Nephron (organoid): ENCODE measurements around the gene OR13C8.
"Not testable (repeated sequence)": the region's sequence is repeated elsewhere in the genome, so short reads cannot be mapped to it uniquely, and the experiment has no call there.

ENCODE experiments used
- H3K27ac Mint-ChIP-seq, 3 experiments: 2 replicates each; pipeline ENCODE4 v1.8.0; 2020; ENCODE audit warnings: mixed read lengths in 3 of 3, mild to moderate bottlenecking in 2 of 3, moderate library complexity in 1 of 3
- H3K27me3 Mint-ChIP-seq: 2 replicates; pipeline ENCODE4 v1.8.0; 2021; ENCODE audit warnings: low read depth, mild to moderate bottlenecking, moderate library complexity, mixed read lengths
- H3K36me3 Mint-ChIP-seq: 2 replicates; pipeline ENCODE4 v1.8.0; 2020; ENCODE audit warnings: low read depth, mixed read lengths
- H3K4me1 Mint-ChIP-seq: 2 replicates; pipeline ENCODE4 v1.8.0; 2020; ENCODE audit warnings: mixed read lengths
- H3K4me3 Mint-ChIP-seq, 3 experiments: 2 replicates each; pipeline ENCODE4 v1.8.0; 2020; ENCODE audit warnings: mild to moderate bottlenecking in 3 of 3, mixed read lengths in 3 of 3, moderate library complexity in 2 of 3
- H3K9me3 Mint-ChIP-seq: 2 replicates; pipeline ENCODE4 v1.8.0; 2020; ENCODE audit warnings: mixed read lengths
- CTCF ChIP-seq, 3 experiments: fragments of 200-600 bp; sonication (generic); IDR thresholded peaks; one replicate each; pipeline ENCODE4 v1.5.0; 2021; ENCODE audit warnings: antibody characterized with exemption in 3 of 3; ENCODE audit not compliant: unreplicated experiment in 3 of 3

Gene OR13C8

GRCh38 chr9:104577263-104577662 lies 8.3 kb downstream of the OR13C8 start:
- no peak for TF ChIP-seq CTCF (IDR thresholded peaks at IDR 0.05; ENCODE audit: unreplicated experiment in 3 of 3)
- Mint-ChIP-seq H3K27me3 (no peaks in the 10 kb centered on the region), H3K9me3 (peaks cover 16% of the 10 kb centered on the region), H3K4me3 (no peak overlapping the region), H3K4me1 (no peaks in the 10 kb centered on the region), H3K27ac (no peak overlapping the region), H3K36me3 (no peaks in the 10 kb centered on the region)

- TF ChIP-seq CTCF (IDR thresholded peaks at IDR 0.05; ENCODE audit: unreplicated experiment in 3 of 3): no peak
- H3K27me3 Mint-ChIP-seq: no peaks in the 10 kb centered on the region
- no peaks in the 10 kb centered on the region for H3K4me1 Mint-ChIP-seq
- no peaks in the 10 kb centered on the region for H3K9me3 Mint-ChIP-seq
- no peak overlapping the region for H3K27ac Mint-ChIP-seq
- no peaks in the 10 kb centered on the region for H3K36me3 Mint-ChIP-seq
- no peak overlapping the region for H3K4me3 Mint-ChIP-seq
These were observed 11.6 kb downstream of the OR13C8 start for GRCh38 chr9:104580562-104580961.

- no peaks in the 10 kb centered on the region for H3K4me1 Mint-ChIP-seq
- no peaks in the 10 kb centered on the region for H3K36me3 Mint-ChIP-seq
- no peak overlapping the region for H3K27ac Mint-ChIP-seq
- no peaks in the 10 kb centered on the region for H3K9me3 Mint-ChIP-seq
- no peak for TF ChIP-seq CTCF (IDR thresholded peaks at IDR 0.05; ENCODE audit: unreplicated experiment in 3 of 3)
- H3K27me3 Mint-ChIP-seq: no peaks in the 10 kb centered on the region
- H3K4me3 Mint-ChIP-seq: no peak overlapping the region
These were observed 17.7 kb downstream of the OR13C8 start for GRCh38 chr9:104586496-104587180.

GRCh38 chr9:104589626-104590025 lies 20.7 kb downstream of the OR13C8 start:
- TF ChIP-seq CTCF (IDR thresholded peaks at IDR 0.05; ENCODE audit: unreplicated experiment in 3 of 3): no peak
- Mint-ChIP-seq H3K27ac (no peak overlapping the region), H3K27me3 (no peaks in the 10 kb centered on the region), H3K36me3 (no peaks in the 10 kb centered on the region), H3K4me3 (no peak overlapping the region), H3K4me1 (no peaks in the 10 kb centered on the region), H3K9me3 (peaks cover 7% of the 10 kb centered on the region)

GRCh38 chr9:104598749-104599148 lies 29.8 kb downstream of the OR13C8 start:
- H3K4me3 Mint-ChIP-seq, H3K9me3 Mint-ChIP-seq, H3K27me3 Mint-ChIP-seq, H3K36me3 Mint-ChIP-seq, H3K27ac Mint-ChIP-seq, H3K4me1 Mint-ChIP-seq: not testable (repeated sequence)

- not testable (repeated sequence) for H3K4me1 Mint-ChIP-seq, H3K36me3 Mint-ChIP-seq, H3K27me3 Mint-ChIP-seq, H3K4me3 Mint-ChIP-seq, H3K27ac Mint-ChIP-seq, H3K9me3 Mint-ChIP-seq
These were observed 30.3 kb downstream of the OR13C8 start, which contains the start of gene OR13C5 for GRCh38 chr9:104599313-104599712. TSS of gene OR13C5 (minus strand) at chr9:104599413. CDS start at chr9:104599413, 0 bp downstream.

GRCh38 chr9:104604801-104605200 lies 35.8 kb downstream of the OR13C8 start:
- no peak overlapping the region for H3K27ac Mint-ChIP-seq
- no peak overlapping the region for H3K4me3 Mint-ChIP-seq
- H3K9me3 Mint-ChIP-seq: no peaks in the 10 kb centered on the region
- H3K36me3 Mint-ChIP-seq: no peaks in the 10 kb centered on the region
- no peak for TF ChIP-seq CTCF (IDR thresholded peaks at IDR 0.05; ENCODE audit: unreplicated experiment in 3 of 3)
- H3K27me3 Mint-ChIP-seq: peaks cover 4% of the 10 kb centered on the region
- no peaks in the 10 kb centered on the region for H3K4me1 Mint-ChIP-seq

- H3K36me3 Mint-ChIP-seq, H3K9me3 Mint-ChIP-seq, H3K27me3 Mint-ChIP-seq, H3K4me3 Mint-ChIP-seq, H3K27ac Mint-ChIP-seq, H3K4me1 Mint-ChIP-seq: not testable (repeated sequence)
These were observed 36.6 kb downstream of the OR13C8 start, which contains the start of gene OR13C2 for GRCh38 chr9:104605527-104605926. TSS of gene OR13C2 (minus strand) at chr9:104605627. CDS start at chr9:104605627, 0 bp downstream.
